Measurements from ENCODE around the gene INTS1.

Gene INTS1

DNA sequence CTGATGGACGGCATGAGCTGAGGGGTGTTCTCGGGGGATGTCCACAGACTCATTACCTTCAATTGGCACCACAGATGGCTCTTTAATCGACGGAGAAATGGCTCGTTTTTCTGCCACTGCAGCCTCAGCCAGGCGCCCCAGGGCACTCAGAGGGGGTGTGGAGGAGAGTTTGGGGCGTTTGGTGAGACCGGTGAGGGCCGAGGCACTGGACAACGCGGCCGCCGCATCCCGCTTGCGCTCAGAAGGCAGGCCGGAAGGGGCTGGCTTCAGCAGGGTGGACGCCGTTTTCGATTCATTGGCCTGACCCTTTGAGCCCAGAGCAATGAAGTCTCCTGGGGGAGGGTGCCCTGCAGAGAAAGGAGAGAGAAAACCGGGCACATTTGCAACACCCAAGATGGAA lies 1.3 kb downstream of the INTS1 start:
- DNase-seq, result no peak

DNA sequence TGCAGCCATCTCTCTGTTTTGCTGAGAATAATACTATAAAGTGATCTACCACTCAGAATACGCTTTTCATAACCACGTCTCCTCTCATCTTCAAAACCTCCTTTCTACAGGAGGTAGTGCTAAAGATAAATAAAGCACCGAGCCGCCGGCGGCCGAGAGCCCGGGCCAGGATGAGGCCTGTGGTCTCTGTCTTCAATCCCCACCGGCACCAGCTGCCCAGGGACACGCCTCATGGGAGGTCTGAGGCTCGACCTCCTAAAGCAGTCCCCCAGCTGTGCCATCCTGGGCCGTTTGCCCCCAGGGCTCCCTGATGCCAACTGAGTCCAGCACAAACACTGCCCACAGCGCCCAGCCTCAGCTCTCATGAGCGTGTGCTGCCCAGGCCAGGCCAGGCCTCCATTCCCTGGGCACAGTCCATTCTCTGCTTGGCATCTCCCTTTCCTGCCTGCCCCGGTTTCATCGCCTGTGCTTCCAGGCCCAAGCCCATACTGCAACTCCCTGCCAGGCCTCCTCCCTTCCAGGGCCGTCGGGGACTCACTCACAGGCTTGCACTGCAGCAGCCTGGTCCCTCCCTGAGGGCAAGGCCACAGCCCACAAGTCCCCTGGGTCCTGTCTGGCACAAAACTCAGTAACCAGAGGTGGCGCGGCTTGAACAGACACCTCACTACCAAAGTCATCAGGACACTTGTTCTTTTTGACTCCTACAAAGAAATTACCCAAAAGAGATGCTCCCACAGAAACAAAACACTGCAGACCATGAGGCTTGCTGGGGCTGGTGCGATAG lies 2.5 kb downstream of the INTS1 start:
- DNase-seq, result no peak

DNA sequence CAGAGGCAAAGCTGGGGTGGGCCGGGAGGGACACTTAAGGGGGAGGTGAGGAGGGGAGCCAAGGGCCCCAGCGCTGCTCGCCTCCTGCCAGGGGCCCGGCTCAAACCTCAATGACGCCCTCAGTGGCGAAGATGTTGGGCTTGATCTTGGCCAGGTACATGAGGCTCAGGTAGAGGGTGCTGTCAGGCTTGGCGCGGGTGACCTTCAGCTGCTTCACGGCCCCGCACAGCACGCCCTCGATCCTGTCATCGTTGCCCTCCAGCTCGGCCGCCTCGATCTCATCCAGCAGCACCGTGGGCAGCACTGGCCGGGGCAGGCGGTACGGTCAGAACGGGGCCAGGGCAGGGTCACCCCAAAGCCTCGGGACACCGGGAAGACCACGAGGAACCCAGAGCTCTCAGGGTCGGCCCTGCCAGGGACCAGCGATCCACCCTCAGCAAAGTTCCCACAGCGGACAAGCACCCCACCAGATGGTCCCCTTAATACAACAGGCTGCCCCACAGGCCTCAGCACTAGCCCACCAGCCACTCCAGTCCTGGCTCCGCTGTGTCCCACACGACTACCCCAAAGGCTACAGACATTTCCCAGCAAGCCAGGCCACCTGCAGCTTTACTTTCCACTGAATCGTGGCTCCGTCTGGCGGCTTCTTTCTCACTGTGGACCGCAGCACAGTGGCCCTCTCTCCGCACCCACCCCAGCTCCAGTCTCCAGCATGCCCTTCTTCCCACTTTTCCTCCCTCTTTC lies 4.0 kb downstream of the INTS1 start:
- DNase-seq, result no peak

DNA sequence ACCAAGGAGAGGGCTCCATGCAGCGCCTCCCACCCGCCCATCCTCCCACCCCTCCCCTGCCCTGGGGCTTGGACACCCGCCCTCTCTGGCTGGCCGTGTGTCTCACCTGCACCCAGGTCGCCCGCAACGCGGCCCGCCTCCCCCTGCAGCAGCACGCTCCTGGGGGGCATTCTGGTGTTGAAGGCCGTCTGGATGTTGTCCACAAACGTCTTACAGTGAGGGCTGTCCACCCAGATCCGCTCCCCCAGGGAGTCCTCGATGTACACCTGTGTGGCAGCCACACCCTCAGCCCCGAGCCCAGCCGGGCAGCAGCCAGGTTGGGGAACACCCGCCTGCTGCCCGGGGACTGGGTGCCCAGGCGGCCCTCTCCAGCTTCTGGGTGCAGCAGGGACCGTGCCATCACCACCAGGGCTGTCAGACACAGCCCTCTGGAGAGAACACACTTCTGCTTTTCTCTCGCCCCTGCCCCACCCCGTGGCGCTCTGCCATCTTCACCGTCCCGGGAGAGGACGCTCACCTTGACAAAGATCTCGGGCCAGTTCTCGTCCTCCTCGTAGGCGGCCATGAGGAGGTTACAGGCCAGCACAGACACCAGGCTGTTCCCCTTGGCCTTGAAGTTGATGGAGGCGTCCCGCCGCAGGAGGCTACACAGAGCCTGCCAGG lies 4.7 kb downstream of the INTS1 start:
- DNase-seq, result no peak

DNA sequence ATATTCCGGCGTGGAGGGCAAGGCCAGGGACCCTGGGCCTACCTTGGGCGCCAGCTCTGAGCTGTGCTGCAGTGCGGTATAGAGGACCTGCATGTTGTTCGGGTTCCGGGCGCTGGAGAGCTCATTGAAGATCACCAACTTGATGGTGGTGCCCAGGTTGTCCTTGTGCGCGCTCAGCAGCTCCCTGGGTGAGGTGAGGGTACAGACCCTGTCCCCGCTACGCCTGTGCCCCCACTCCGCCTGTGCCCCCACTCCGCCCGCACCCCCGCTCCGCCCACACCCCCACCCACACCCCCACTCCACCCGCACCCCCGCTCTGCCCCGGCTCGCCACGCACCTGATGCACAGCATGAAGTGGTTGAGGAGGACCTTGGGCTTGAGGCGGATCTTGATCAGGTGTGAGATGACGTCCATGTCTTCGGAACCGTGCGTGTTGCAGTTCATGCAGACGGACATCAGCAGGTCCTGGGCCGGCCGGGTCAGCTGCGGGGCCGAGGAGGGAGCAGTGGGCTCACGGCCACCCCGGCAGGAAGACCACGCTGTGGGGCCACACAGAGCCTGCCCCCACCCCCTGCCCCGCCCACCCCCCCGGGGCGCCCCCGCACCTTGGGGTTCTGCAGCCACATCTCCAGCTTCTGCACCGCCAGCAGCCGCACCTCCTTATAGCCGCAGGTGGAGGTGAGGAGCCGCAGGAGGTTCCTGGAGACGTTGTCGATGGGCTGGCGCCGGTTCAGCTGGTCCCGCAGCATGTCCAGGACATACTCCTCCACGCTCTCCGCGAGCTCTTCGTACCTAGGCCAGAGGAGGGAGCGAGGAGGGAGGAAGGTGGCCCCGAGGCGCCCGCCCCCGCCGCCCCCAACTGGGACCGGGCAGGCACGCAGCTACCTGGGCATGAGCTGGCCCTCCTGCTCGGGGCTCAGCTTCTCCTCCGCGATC lies 5.6 kb downstream of the INTS1 start:
- DNase-seq, result no peak

DNA sequence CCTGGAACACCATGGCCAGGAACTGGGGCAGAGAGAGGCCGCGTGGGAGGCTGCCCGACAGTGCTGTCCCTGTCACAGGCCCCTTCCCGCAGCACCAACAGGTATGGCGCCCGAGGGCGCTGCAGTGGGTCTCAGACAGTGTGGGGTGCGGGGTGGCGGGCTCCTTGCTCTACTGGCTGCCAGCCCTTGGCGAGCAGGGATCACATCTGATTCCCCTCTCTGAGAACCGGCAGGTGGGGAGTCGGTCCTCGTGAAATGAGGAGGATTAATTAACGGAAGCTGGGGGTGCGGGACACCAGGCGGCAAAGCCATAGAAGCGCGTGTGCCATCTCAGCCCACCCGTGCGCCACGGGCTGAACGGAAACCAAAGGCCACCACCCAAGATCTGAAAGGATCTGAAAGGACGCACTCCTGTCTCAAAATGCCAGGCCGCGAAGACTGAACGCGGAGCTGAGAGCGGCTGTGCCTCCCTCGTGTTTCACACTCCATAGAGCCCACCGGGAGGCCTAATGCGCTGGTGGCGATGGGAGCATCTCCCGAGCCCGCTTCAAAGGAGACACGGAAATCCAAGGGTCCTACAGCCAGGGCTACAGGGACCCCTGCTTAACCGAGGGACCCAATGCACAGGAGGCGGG lies 6.8 kb downstream of the INTS1 start:
- DNase-seq, result no peak

DNA sequence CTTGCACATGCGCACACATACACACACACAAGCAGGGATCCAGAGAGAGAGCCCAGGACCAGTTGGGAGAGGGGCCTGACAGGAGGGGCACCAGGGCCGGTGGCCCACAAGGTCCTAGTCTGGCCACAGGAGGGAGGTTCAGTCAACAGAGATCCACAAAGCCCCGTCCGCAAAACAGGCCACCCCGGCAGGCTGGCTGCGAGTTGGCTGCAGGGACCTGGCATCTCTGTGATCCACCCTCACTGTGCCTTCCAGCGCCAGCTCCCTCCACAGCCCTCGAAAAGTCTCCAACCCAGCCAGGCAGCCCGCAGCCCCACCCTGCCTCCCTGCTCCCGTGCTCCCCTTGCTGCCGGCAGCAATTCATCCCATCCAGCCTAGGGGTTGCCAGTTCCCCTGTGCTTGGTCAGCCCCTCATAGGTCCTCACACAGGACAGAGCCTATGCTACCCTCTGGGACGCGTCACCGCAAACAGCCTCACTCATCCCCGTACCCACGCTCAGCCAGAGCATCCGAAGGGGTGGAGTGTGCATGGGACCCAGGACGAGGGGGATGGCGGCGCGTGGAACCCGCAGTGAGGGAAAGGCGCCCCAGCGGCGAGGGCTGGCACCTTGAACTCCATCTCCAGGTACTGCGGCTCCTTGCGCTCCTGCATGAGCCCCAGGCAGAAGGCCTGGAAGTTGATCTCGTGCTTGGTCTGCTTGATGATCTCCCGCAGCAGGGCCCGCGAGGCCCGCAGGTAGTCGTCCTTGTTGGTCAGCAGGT lies 7.5 kb downstream of the INTS1 start:
- DNase-seq, result no peak

DNA sequence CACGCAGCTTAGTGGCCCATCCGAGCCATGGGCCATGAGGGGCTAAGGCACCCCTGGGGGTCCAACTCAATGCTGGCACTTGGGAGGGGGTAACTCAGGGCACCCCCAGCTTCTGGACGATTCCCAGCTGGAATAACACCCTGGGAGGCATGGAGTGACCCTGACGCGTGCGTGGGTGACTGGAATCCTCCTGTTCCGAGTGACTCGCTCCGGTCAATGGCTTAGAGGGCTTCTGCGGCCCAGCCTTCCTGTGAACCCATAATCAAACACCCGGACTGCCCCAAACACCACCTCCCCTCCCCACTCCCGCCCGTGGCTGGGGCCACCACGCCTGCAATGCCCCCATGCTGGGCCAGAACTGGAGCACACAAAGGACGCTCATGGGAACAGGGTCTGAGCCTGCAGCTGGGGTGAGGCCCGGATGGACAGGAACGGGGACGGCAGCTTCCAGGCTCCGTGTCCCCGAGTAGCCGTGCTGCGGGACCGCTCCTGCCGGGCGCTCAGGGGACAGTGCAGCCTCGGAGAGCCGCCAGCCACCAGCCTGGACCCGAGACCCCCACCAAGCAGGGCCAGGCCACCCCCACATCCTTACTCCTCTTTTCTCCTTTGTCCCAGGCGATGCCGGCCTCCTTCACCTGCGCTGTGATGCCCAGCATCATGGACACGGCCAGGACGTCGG lies 8.5 kb downstream of the INTS1 start:
- no peak for DNase-seq

DNA sequence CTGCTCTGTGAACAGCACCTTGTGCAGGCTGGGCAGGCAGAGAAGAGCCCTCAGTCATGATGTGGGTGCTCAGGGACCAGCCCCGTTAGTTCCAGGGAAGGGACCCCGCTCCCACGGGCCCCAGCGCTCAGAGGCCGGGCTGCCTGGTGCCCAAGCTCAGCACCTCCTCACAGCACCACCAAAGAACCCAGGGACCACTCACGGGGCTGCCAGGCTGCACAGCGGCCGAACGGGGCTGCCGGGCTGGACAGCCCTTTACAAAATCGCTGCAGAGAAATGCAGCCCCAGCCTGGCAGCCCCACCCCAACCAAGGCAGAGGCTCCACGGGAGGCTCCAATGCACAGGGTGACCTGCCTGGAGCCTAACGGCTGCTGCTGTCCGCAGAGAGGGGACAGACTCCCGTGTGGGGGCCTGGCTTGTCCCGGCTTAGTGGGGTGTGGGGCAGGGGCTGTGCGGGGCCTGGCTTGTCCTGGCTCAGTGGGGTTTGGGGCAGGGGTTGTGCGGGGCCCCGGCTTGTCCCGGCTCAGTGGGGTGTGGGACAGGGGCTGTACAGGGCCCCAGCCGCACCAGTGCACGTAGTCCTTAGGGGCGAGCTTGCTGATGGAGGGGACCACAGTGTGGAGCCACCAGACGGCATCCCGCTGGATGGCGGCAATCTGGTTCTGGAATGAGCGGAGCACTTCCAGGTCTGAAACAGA lies 9.2 kb downstream of the INTS1 start:
- no peak for DNase-seq

DNA sequence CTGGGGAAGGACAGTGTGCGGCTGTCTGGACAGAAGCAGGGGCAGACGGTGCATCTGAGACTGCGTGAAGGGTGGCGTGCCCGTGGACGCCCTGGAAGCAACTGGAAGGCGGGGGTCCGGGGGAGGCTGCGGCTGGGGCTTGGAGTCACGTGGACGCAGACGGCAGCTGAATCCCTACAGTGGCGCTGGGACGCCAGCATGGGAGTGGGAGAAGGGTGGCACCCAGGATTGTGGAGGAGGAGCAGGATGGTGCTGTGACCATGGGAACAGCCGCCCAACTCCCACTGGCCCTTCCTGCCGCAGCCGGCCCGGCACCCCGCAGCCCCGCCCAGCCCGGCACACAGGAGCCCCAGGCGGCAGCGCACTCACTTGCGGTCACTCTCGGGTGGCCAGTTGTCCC lies 9.7 kb downstream of the INTS1 start:
- no peak for DNase-seq

DNA sequence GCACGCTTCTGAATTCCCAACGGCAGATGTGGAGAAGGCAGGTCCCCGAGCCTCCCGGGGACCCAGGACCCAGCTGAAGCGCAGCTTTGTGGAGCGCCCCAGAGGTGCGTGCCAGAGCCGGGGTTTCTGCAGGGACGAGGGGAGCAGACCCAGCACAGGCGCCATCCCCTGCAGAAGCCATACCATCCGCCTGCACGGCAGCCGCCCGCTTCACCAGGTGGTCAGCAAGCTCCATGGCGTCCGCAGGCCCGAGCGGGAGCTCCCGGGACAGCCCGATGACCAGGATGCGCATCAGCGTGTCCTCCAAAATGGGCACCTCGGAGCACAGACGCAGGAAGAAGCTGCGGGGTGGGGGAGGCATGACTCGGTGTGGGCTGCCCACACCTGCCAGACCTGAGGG lies 10.6 kb downstream of the INTS1 start:
- no peak for DNase-seq

DNA sequence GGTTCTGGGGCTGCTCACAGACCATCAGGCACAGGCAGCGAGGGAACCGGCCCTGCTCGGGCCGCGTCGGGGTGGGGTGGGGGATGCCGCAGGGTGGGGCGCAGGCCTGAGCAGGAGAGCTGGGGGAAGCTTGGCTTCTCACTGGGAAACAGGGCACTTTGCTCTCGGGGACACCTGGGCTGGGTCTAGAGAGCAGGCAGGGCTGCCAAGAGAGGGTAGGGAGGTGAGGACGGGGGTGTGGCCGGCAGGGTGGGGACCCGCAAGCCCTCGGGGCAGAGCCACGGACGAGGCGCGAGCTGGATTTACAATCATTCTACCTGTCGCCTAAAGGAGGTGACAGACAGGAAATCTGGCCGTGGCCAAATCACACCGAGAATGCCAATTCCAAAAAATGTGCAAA lies 11.1 kb downstream of the INTS1 start:
- DNase-seq, result no peak

DNA sequence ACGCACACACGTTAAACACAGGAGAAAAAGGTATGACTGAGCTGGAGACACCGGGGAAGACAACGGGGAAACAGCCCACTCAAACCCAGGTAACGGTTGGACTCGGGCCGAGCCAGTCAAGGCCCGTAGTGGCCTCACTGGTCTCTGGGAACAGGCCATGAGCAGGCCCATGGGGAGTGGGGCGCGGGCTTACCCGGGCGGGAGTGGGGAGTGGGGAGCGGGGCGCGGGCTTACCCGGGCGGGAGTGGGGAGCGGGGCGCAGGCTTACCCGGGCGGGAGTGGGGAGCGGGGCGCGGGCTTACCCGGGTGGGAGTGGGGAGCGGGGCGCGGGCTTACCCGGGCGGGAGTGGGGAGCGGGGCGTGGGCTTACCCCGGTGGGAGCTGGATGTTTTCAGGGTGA lies 11.5 kb downstream of the INTS1 start:
- DNase-seq, result no peak

DNA sequence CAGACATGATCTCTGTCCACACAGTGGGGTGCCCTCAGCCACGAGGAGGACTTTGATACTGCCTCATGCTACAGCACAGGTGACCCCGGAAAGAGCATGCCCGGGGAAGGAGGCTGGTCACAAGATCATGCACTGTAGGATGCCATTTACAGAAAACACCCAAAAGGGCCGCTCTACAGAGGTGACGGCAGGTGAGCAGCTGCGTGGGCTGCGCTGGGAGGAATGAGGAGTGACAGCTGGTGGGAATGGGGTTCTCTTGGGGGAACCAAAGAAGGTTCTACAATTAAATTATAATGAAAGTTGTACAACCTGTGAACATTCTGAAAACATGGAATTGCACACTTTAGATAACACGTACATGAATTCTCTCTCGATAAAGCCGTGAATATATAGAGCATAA lies 12.0 kb downstream of the INTS1 start:
- DNase-seq, result no peak

DNA sequence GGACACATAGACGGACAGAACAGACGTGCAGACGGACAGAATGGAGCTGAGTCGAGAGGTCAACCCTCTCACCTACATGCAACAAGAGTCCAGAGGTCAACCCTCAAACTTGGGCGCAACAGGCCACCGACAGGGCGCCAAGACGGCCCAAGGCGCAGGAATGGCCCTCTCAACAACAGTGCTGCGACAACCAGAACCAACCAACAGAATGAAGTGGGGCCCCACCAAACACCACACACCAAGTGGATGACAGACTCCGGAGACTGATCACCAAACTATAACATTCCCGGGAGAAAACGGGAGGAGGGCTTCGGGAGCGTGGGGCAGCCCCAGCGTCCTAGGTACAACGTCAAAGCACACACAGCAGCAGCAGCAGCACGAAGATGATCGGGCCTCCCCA lies 13.4 kb downstream of the INTS1 start:
- no peak for DNase-seq

DNA sequence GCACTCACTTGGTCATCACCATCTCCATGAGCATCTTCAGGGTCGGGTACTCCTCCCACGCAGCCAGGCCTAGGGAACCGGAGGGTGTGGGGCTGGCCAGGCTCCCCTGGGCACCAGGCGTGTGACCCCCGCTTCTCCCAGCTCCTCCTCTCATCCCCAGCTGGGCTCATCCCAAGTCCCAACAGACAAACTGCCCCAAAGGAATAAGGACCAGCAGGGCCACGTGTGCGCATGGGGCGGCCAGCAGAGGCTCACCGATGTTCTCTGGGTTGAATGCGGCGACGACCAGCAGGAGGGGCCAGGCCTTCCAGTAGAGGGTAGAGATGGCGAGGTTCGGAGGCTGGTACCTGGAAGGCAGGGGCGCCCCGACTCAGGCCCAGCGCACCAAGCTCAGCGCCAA lies 14.9 kb downstream of the INTS1 start:
- no peak for DNase-seq

DNA sequence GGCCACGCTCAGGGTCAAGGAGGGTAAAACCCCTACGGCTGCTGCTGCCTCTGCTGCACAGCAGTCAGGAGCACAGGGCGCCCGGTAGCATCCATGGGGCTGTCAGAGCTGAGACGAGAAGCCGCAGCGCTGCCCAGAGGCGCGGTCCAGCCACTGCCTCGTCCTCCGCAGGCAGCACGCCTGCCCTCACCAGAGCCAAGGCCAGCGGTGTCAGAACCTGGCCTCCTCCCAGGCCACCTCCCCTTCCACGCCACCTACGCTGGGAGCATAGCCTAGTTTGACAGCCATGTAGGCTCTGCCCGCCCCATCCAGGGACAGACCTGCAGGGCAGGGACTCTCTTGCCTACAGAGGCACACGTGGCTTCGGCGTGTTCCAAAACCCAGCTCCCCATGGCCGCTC lies 16.2 kb downstream of the INTS1 start:
- DNase-seq, result no peak

DNA sequence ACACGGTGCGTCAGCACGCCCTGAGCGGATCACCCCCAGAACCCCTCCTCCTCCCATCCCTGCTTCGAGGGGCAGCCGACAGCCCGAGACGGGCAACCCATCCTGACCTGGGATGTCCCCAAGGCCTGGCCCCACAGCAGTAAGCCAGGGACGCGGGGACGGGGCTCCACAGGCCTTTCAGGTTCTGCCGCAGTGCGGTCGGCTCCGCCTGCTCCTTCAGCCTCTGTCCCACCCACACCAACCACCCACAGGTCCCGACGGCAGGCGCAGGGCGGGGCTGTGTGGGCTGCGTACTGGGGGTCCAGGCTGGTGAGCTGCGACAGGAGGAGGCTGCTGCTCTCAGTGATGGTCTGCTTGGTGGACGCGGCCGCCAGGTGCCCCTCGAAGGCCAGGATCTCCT lies 16.7 kb downstream of the INTS1 start:
- no peak for DNase-seq

DNA sequence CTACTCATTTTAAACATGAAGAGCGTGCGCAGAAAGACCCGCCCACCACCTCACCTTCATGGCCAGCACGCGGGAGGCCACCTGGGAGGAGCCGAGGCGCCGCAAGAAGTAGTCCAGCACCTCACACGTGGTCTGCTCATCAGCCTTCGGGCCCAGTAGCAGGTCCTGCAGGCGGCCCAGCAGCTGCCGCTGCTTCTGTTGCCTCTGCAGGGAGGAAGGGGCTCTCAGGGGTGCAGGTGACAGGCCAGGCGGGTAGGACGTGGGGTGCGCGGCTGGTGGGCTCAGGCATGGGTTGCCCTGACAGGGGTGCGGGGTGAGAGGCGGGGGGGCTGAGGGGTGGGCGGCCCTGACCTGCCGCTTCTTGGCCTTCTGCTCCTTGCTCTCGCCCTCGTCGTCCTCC lies 17.6 kb downstream of the INTS1 start:
- DNase-seq, result no peak

DNA sequence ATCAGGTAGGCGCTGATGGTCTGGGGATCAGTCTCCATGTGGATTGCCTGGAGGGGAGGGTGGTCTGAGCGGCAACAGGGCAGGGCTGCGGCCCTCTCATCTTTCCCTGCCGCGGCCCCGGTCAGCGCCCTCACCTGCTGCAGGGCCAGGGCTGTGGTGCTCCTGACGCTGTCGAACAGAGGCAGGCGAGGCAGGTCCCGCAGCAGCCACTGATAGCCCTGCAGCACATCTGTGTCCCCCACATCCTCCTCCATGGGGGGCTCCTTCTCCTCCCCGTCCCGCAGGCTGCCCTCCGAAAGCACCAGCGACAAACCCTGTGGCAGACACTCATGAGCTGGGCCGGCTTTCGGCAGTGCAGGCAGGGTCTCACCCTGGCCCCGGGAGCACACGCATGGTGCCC lies 19.0 kb downstream of the INTS1 start:
- DNase-seq, result no peak
